Caco-2 (cell line): Measurements from ENCODE around the gene RHOXF1. TPM values are rescaled to one million over a fixed set of nuclear protein-coding genes. Genes with fewer than 3 reads are reported as not detected.
"Not testable (repeated sequence)": the region's sequence is repeated elsewhere in the genome, so short reads cannot be mapped to it uniquely, and the experiment has no call there.

Experiments used
- BruUV-seq: library from RNA; stranded (reverse); fragments of 400-500 nt; replicated peaks from 2 replicates; lab custom pipeline; 2021; lab: Mats Ljungman, UMichigan
- CTCF ChIA-PET: fragments of 300-600 bp; sonication (Branson Sonifier 250); formaldehyde crosslinking; loops from one replicate; lab custom pipeline; 2022; ENCODE audit warnings: antibody characterized with exemption; lab: Charles Lee
- POLR2A ChIA-PET: fragments of 300-600 bp; sonication (Branson Sonifier 250); formaldehyde crosslinking; loops from one replicate; lab custom pipeline; 2022; ENCODE audit warnings: antibody characterized with exemption; lab: Charles Lee
- DNase-seq, 2 experiments: peaks; one replicate each; pipeline versions ENCODE4 v3.0.0 to v3.0.0-alpha.2; 2020 to 2022
- H3K27me3 ChIP-seq: replicated peaks from 2 replicates; pipeline ENCODE4 v1.6.0; 2011; ENCODE audit warnings: low read length; ENCODE audit not compliant: control insufficient read depth, insufficient read depth
- H3K36me3 ChIP-seq: 2 replicates; pipeline ENCODE4 v1.5.1; 2011; ENCODE audit warnings: low read length; ENCODE audit not compliant: control insufficient read depth, insufficient read depth
- H3K4me1 ChIP-seq: fragments of 250-450 bp; sonication (Bioruptor Pico); 2 replicates; pipeline ENCODE4 v1.5.1; 2020; ENCODE audit warnings: mild to moderate bottlenecking
- H3K4me3 ChIP-seq: 2 replicates; pipeline ENCODE4 v1.5.1; 2011; ENCODE audit warnings: low read depth, mild to moderate bottlenecking, control low read depth, low read length
- H3K9me3 ChIP-seq: fragments of 250-450 bp; sonication (Bioruptor Pico); 2 replicates; pipeline ENCODE4 v1.5.1; 2020; ENCODE audit warnings: mild to moderate bottlenecking, moderate library complexity
- H3K27ac Mint-ChIP-seq: one replicate; pipeline ENCODE4 v1.8.0; 2022; ENCODE audit warnings: mixed read lengths; ENCODE audit not compliant: unreplicated experiment
- H3K27me3 Mint-ChIP-seq: one replicate; pipeline ENCODE4 v1.8.0; 2022; ENCODE audit warnings: mixed read lengths; ENCODE audit not compliant: insufficient read depth, unreplicated experiment
- H3K36me3 Mint-ChIP-seq: one replicate; pipeline ENCODE4 v1.8.0; 2022; ENCODE audit warnings: mild to moderate bottlenecking, mixed read lengths; ENCODE audit not compliant: insufficient read depth, unreplicated experiment
- H3K4me1 Mint-ChIP-seq: one replicate; pipeline ENCODE4 v1.8.0; 2022; ENCODE audit warnings: low read depth, mixed read lengths; ENCODE audit not compliant: unreplicated experiment
- H3K4me3 Mint-ChIP-seq: one replicate; pipeline ENCODE4 v1.8.0; 2022; ENCODE audit warnings: mild to moderate bottlenecking, moderate library complexity, mixed read lengths; ENCODE audit not compliant: unreplicated experiment
- H3K9me3 Mint-ChIP-seq: one replicate; pipeline ENCODE4 v1.8.0; 2022; ENCODE audit warnings: mixed read lengths; ENCODE audit not compliant: unreplicated experiment
- intact Hi-C: fragments of 100-400 bp; cut with micrococcal nuclease; formaldehyde crosslinking; loops from one replicate; pipeline ENCODE4 v1.10.0; 2022; ENCODE audit not compliant: unreplicated experiment
- total RNA-seq: library from RNA; stranded (reverse); gene quantifications from 2 replicates; pipeline ENCODE4 v1.2.3, GENCODE V29; 2022
- TF ChIP-seq, protein P1 (sequence below), 2 experiments: fragments of 200-600 bp in 1 of 2; IDR thresholded peaks; 1 replicate in 1 of 2; 2 replicates in 1 of 2; pipeline versions ENCODE4 v1.5.1 to v1.8.0; 2011 to 2022; ENCODE audit warnings: antibody characterized with exemption in 1 of 2, control low read depth in 1 of 2, inconsistent platforms in 1 of 2, low read depth in 1 of 2, low read length in 1 of 2, mild to moderate bottlenecking in 1 of 2, moderate library complexity in 1 of 2; ENCODE audit not compliant: insufficient read depth in 1 of 2, severe bottlenecking in 1 of 2, unreplicated experiment in 1 of 2

The RHOXF1 gene
- total RNA-seq, 1 experiment from 2014 or later = not detected

DNA sequence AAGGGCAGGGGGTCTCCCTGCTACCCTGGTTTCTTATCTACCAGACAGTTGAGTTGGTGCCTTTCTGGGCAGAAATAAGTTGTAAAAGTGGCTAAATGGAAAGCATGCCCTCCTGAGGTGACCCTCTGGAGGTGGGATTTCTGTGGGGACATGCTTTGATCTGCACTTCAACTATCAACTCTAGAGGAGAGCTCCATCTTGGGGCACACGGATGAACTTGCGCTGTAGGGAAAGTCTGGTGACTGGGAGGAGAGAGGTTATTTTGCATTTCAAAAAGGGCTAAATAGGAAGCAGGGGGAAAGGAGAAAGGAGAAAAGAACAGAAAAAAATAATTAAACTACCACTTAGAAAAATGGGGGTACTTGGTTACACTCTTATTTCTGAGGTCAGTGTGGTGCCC, 25.5 kb downstream of the RHOXF1 start:
- TF ChIP-seq, protein P1, sequence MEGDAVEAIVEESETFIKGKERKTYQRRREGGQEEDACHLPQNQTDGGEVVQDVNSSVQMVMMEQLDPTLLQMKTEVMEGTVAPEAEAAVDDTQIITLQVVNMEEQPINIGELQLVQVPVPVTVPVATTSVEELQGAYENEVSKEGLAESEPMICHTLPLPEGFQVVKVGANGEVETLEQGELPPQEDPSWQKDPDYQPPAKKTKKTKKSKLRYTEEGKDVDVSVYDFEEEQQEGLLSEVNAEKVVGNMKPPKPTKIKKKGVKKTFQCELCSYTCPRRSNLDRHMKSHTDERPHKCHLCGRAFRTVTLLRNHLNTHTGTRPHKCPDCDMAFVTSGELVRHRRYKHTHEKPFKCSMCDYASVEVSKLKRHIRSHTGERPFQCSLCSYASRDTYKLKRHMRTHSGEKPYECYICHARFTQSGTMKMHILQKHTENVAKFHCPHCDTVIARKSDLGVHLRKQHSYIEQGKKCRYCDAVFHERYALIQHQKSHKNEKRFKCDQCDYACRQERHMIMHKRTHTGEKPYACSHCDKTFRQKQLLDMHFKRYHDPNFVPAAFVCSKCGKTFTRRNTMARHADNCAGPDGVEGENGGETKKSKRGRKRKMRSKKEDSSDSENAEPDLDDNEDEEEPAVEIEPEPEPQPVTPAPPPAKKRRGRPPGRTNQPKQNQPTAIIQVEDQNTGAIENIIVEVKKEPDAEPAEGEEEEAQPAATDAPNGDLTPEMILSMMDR (IDR thresholded peaks at IDR 0.05; ENCODE audit: insufficient read depth in 1 of 2, low read depth in 1 of 2, low read length in 1 of 2, severe bottlenecking in 1 of 2, unreplicated experiment in 1 of 2) = peak in 1 of 2 experiments; percentile 10
- Mint-ChIP-seq H3K4me1 (no peaks in the 10 kb centered on the region), H3K9me3 (no peaks in the 10 kb centered on the region), H3K27ac (no peak overlapping the region), H3K27me3 (no peaks in the 10 kb centered on the region), H3K4me3 (no peak overlapping the region), H3K36me3 (no peaks in the 10 kb centered on the region)
- no peak overlapping the region for H3K4me3 ChIP-seq
- intact Hi-C loops = no loop called here
- BruUV-seq = no TSS peak
- no peak for DNase-seq
- H3K36me3 ChIP-seq = no peaks in the 10 kb centered on the region
- POLR2A ChIA-PET = no interaction called here
- CTCF ChIA-PET = no interaction called here
- H3K27me3 ChIP-seq = no peaks in the 10 kb centered on the region
- no peaks in the 10 kb centered on the region for H3K4me1 ChIP-seq
- no peaks in the 10 kb centered on the region for H3K9me3 ChIP-seq

GRCh38 chrX:120087289-120088017, 28.3 kb downstream of the RHOXF1 start:
- TF ChIP-seq, protein P1 (IDR thresholded peaks at IDR 0.05; ENCODE audit: insufficient read depth in 1 of 2, low read depth in 1 of 2, low read length in 1 of 2, severe bottlenecking in 1 of 2, unreplicated experiment in 1 of 2) = no peak
- no peak overlapping the region for H3K27ac Mint-ChIP-seq
- H3K4me3 Mint-ChIP-seq = no peak overlapping the region
- BruUV-seq = no TSS peak
- no peaks in the 10 kb centered on the region for H3K27me3 ChIP-seq
- ChIA-PET POLR2A (no interaction called here), CTCF (no interaction called here)
- no peak for DNase-seq
- no peak overlapping the region for H3K4me3 ChIP-seq
- no peaks in the 10 kb centered on the region for H3K9me3 ChIP-seq
- no peaks in the 10 kb centered on the region for H3K36me3 Mint-ChIP-seq
- no peaks in the 10 kb centered on the region for H3K9me3 Mint-ChIP-seq
- no peaks in the 10 kb centered on the region for H3K4me1 Mint-ChIP-seq
- H3K27me3 Mint-ChIP-seq = no peaks in the 10 kb centered on the region
- H3K4me1 ChIP-seq = no peaks in the 10 kb centered on the region
- no peaks in the 10 kb centered on the region for H3K36me3 ChIP-seq
- intact Hi-C loops = no loop called here

DNA sequence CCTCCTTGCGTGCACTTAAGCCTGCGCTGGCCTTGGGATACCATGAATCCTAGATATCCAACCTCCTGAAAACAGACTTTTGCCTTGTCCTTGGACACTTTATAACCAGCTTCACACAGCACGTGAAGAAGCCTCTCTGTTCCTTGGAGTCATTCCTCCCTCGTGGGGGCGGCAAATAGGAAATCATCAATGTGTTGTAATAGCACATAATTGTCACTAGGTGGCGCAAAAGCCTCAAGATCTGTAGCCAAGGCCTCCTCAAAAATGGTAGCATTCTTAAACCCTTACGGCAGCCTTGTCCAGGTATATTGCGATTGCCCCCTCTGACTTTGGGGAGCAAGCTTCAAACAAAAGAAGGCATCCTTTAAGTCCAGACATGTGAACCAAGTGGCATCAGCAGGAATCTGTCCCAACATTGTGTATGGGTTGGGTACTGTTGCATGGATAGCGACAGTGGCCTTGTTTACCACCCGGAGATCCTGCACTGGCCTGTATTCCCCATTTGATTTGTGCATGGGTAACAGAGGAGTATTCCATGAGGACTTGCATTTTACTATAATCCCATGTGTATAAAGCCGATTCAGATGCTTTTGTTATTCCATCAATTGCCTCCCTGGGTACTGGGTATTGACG, 30.0 kb downstream of the RHOXF1 start:
- CTCF ChIA-PET, H3K27ac Mint-ChIP-seq, H3K4me3 Mint-ChIP-seq, POLR2A ChIA-PET, DNase-seq, intact Hi-C loops, H3K9me3 Mint-ChIP-seq, H3K27me3 ChIP-seq, H3K9me3 ChIP-seq, H3K4me1 Mint-ChIP-seq, H3K4me3 ChIP-seq, H3K36me3 ChIP-seq, BruUV-seq, H3K36me3 Mint-ChIP-seq, H3K4me1 ChIP-seq, H3K27me3 Mint-ChIP-seq: not testable (repeated sequence)

GRCh38 chrX:120077590-120077989, 38.1 kb downstream of the RHOXF1 start, which contains the start of gene RHOXF2B:
RHOXF2B (minus strand) TSS chrX:120077690; CDS start chrX:120077552, 138 bp downstream.
- H3K4me3 ChIP-seq, H3K4me3 Mint-ChIP-seq, H3K27me3 ChIP-seq, intact Hi-C loops, CTCF ChIA-PET, BruUV-seq, H3K9me3 ChIP-seq, POLR2A ChIA-PET, H3K36me3 ChIP-seq, DNase-seq, H3K4me1 ChIP-seq, H3K9me3 Mint-ChIP-seq, H3K36me3 Mint-ChIP-seq, H3K27ac Mint-ChIP-seq, H3K27me3 Mint-ChIP-seq, H3K4me1 Mint-ChIP-seq: not testable (repeated sequence)

DNA sequence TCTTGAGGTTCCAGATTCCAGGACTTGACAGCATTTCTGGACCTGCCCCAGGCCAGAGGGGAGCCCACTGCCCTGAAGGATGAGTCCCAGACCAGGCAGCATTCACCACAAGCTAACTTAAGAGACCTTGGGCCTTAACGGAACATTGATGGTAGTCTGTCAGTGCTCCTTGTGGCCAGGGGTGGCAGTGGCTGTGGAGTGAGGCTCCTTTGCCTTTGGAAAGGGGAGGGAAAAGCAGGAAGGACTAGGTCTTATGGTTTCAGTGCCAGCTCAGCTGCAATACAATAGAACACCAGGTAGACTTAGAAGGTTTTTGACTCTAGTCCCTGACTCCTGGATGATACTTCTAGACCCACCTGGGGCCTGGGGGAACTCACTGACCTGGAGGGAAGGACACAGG, 49.5 kb downstream of the RHOXF1 start:
- intact Hi-C loops, BruUV-seq, H3K4me3 ChIP-seq, H3K4me3 Mint-ChIP-seq, H3K27ac Mint-ChIP-seq, H3K4me1 Mint-ChIP-seq, H3K9me3 ChIP-seq, H3K4me1 ChIP-seq, H3K36me3 Mint-ChIP-seq, H3K9me3 Mint-ChIP-seq, POLR2A ChIA-PET, H3K27me3 ChIP-seq, DNase-seq, H3K27me3 Mint-ChIP-seq, H3K36me3 ChIP-seq, CTCF ChIA-PET: not testable (repeated sequence)
